Measurements from ENCODE around the gene USP6NL. TPM values are rescaled to one million over a fixed set of nuclear protein-coding genes. Genes with fewer than 3 reads are reported as not detected.

The USP6NL gene
- total RNA-seq, 1 donor from 2014 or later, result 39.9 TPM

DNA sequence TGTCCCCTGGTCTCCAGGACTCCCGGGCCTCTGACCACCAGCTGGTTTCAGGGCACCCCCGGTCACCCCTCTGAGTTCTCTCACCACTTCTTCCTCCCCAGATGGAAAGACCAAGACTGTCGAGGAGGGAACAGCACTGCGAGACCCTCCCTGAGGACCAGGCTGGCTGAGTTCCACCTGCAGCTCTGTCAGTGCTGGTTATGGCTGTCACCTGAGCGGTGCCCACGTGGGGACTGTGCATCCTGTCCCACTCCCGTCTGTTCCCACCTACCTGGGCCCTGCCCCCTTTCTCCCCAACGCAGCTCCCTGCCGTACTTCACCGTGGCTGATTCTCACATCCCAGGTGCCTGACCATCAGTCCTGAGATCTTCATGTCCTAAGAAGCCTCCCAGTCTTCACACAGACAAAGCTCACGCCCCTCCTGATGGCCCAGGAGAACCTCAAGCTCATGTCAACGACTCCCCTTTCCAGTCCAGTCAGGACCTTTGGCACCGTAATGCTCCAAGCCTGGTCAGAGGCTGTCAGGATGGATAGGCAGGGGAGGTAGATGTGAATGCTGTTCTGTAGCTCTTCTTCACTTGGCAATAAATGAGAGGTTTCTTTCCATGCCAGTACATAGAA is 159.7 kb downstream of the USP6NL start:
- TF ChIP-seq, protein P1, sequence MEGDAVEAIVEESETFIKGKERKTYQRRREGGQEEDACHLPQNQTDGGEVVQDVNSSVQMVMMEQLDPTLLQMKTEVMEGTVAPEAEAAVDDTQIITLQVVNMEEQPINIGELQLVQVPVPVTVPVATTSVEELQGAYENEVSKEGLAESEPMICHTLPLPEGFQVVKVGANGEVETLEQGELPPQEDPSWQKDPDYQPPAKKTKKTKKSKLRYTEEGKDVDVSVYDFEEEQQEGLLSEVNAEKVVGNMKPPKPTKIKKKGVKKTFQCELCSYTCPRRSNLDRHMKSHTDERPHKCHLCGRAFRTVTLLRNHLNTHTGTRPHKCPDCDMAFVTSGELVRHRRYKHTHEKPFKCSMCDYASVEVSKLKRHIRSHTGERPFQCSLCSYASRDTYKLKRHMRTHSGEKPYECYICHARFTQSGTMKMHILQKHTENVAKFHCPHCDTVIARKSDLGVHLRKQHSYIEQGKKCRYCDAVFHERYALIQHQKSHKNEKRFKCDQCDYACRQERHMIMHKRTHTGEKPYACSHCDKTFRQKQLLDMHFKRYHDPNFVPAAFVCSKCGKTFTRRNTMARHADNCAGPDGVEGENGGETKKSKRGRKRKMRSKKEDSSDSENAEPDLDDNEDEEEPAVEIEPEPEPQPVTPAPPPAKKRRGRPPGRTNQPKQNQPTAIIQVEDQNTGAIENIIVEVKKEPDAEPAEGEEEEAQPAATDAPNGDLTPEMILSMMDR (IDR thresholded peaks at IDR 0.05), result no peak
- TF ChIP-seq EZH2 (IDR thresholded peaks at IDR 0.05) (no peak), EZH2phosphoT487 (IDR thresholded peaks at IDR 0.05) (no peak)
- H3F3A ChIP-seq (ENCODE audit: low read depth), result no peaks in the 10 kb centered on the region
- DNase-seq (ENCODE audit: low spot score), result no peak
- H3K27ac Mint-ChIP-seq, result no peak overlapping the region
- H3K36me3 ChIP-seq, result no peaks in the 10 kb centered on the region
- H3K4me2 ChIP-seq, result no peak overlapping the region
- H3K4me3 Mint-ChIP-seq, result peak overlapping the region; percentile 18
- peaks cover 4% of the 10 kb centered on the region for H3K9me3 Mint-ChIP-seq
- H3K27ac ChIP-seq, result no peak overlapping the region
- no peaks in the 10 kb centered on the region for H3K27me3 ChIP-seq
- H2AFZ ChIP-seq (replicated peaks), result no peak overlapping the region
- H3K4me3 ChIP-seq, result no peak overlapping the region
- H3K79me2 ChIP-seq (ENCODE audit: low read depth), result no peaks in the 10 kb centered on the region
- H3K4me1 Mint-ChIP-seq, result peaks cover 10% of the 10 kb centered on the region
- peaks cover 10% of the 10 kb centered on the region for H3K27me3 Mint-ChIP-seq (ENCODE audit: insufficient read depth, low read depth)
- no peaks in the 10 kb centered on the region for H4K20me1 ChIP-seq (ENCODE audit: low read depth)
- no peaks in the 10 kb centered on the region for H3K9me3 ChIP-seq (ENCODE audit: low read depth)
- H3K9ac ChIP-seq, result no peak overlapping the region
- no peaks in the 10 kb centered on the region for H3K4me1 ChIP-seq
- H3K36me3 Mint-ChIP-seq, result peaks cover 6% of the 10 kb centered on the region

DNA sequence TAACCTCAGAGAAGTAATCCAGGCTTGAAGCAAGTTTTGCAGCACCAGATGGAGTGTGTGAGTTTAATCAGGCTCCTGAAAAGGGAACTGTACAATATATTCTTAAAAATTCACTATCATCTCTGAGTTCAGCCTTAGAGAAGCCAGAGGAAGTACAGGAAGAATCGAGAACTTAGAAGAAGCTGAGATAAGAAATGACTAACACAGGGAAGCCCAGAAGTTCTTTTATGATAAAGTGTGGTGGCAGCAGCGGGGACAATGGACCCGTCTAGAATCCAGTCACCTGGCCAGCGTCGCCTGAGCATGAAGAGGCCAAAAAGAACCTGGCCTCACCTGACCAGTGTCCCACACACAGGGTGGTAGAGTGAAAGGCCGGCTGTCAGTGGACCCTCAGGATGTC is 161.0 kb downstream of the USP6NL start:
- Histone ChIP-seq H2AFZ (replicated peaks) (no peak overlapping the region), H3K4me3 (no peak overlapping the region), H3K27me3 (no peaks in the 10 kb centered on the region), H3K9me3 (ENCODE audit: low read depth) (no peaks in the 10 kb centered on the region), H3K4me1 (no peaks in the 10 kb centered on the region), H3K9ac (no peak overlapping the region), H3F3A (ENCODE audit: low read depth) (no peaks in the 10 kb centered on the region), H3K79me2 (ENCODE audit: low read depth) (no peaks in the 10 kb centered on the region), H3K4me2 (no peak overlapping the region), H4K20me1 (ENCODE audit: low read depth) (no peaks in the 10 kb centered on the region), H3K27ac (no peak overlapping the region), H3K36me3 (no peaks in the 10 kb centered on the region)
- no peak for TF ChIP-seq EZH2 (IDR thresholded peaks at IDR 0.05)
- TF ChIP-seq EZH2phosphoT487 (IDR thresholded peaks at IDR 0.05), result no peak
- TF ChIP-seq, protein P1 (IDR thresholded peaks at IDR 0.05), result no peak
- H3K36me3 Mint-ChIP-seq, result peaks cover 4% of the 10 kb centered on the region
- H3K27ac Mint-ChIP-seq, result no peak overlapping the region
- H3K4me1 Mint-ChIP-seq, result peaks cover 10% of the 10 kb centered on the region
- H3K27me3 Mint-ChIP-seq (ENCODE audit: insufficient read depth, low read depth), result peaks cover 10% of the 10 kb centered on the region
- no peak for DNase-seq (ENCODE audit: low spot score)
- no peak overlapping the region for H3K4me3 Mint-ChIP-seq
- peaks cover 4% of the 10 kb centered on the region for H3K9me3 Mint-ChIP-seq

GRCh38 chr10:11449761-11450160 is 161.7 kb downstream of the USP6NL start:
- no peak overlapping the region for H3K4me2 ChIP-seq
- TF ChIP-seq EZH2phosphoT487 (IDR thresholded peaks at IDR 0.05) (no peak), EZH2 (IDR thresholded peaks at IDR 0.05) (no peak)
- TF ChIP-seq, protein P1 (IDR thresholded peaks at IDR 0.05), result no peak
- no peak overlapping the region for H3K27ac ChIP-seq
- H3K4me3 Mint-ChIP-seq, result no peak overlapping the region
- H4K20me1 ChIP-seq (ENCODE audit: low read depth), result no peaks in the 10 kb centered on the region
- H3K9me3 ChIP-seq (ENCODE audit: low read depth), result no peaks in the 10 kb centered on the region
- no peak overlapping the region for H3K9ac ChIP-seq
- no peaks in the 10 kb centered on the region for H3K79me2 ChIP-seq (ENCODE audit: low read depth)
- H3K36me3 Mint-ChIP-seq, result no peaks in the 10 kb centered on the region
- H3K27me3 ChIP-seq, result no peaks in the 10 kb centered on the region
- no peak overlapping the region for H3K4me3 ChIP-seq
- H2AFZ ChIP-seq (replicated peaks), result no peak overlapping the region
- no peaks in the 10 kb centered on the region for H3F3A ChIP-seq (ENCODE audit: low read depth)
- H3K27ac Mint-ChIP-seq, result no peak overlapping the region
- peaks cover 12% of the 10 kb centered on the region for H3K27me3 Mint-ChIP-seq (ENCODE audit: insufficient read depth, low read depth)
- H3K4me1 Mint-ChIP-seq, result peaks cover 10% of the 10 kb centered on the region
- no peaks in the 10 kb centered on the region for H3K9me3 Mint-ChIP-seq
- DNase-seq (ENCODE audit: low spot score), result no peak
- no peaks in the 10 kb centered on the region for H3K4me1 ChIP-seq
- no peaks in the 10 kb centered on the region for H3K36me3 ChIP-seq
